Stomach (tissue), 19 donors: ENCODE data around the gene ECI1. TPM values are rescaled to one million over a fixed set of nuclear protein-coding genes. Genes with fewer than 3 reads are reported as not detected.

Source experiments
- DNase-seq, 2 donors: peaks; one replicate each; pipeline versions ENCODE4 v3.0.0 to v3.0.0-alpha.2; 2013 to 2019
- H3K27ac ChIP-seq, 5 donors: fragments of 200-600 bp in 4 of 5; sonication (generic) in 4 of 5; one replicate each; pipeline ENCODE4 v1.5.1; 2013 to 2019; ENCODE audit warnings: mild to moderate bottlenecking in 1 of 5, moderate library complexity in 1 of 5
- H3K27me3 ChIP-seq, 3 donors: fragments of 200-600 bp; sonication (generic); one replicate each; pipeline ENCODE4 v1.5.1; 2017 to 2019; ENCODE audit warnings: mixed run types in 1 of 3
- H3K36me3 ChIP-seq, 4 donors: fragments of 200-600 bp; sonication (generic); 1 replicate in 3 of 4; 2 replicates in 1 of 4; pipeline ENCODE4 v1.5.1; 2016 to 2019
- H3K4me1 ChIP-seq, 4 donors: fragments of 200-600 bp; sonication (generic); one replicate each; pipeline ENCODE4 v1.5.1; 2016 to 2019
- H3K4me3 ChIP-seq, 4 donors: fragments of 200-600 bp; sonication (generic) in 3 of 4; one replicate each; pipeline ENCODE4 v1.5.1; 2016 to 2019; ENCODE audit warnings: mild to moderate bottlenecking in 1 of 4
- H3K9me3 ChIP-seq, 4 donors: fragments of 200-600 bp; sonication (generic); one replicate each; pipeline ENCODE4 v1.5.1; 2016 to 2019
- EP300 ChIP-seq: sonication (generic); formaldehyde crosslinking; IDR thresholded peaks from one replicate; pipeline ENCODE4 v1.6.1; 2017; ENCODE audit warnings: antibody characterized with exemption
- POLR2A ChIP-seq, 4 donors: fragments of 450-650 bp; IDR thresholded peaks; one replicate each; pipeline ENCODE4 v1.6.1; 2016; ENCODE audit warnings: antibody characterized with exemption in 4 of 4, control low read depth in 2 of 4, mild to moderate bottlenecking in 1 of 4, moderate library complexity in 1 of 4
- POLR2AphosphoS5 ChIP-seq, 3 donors: sonication (generic); formaldehyde crosslinking; IDR thresholded peaks; one replicate each; pipeline ENCODE4 v1.6.1; 2016; ENCODE audit warnings: antibody characterized with exemption in 3 of 3
- WGBS, 5 donors: extraction: QIAGEN DNeasy Blood & Tissue Kit in 3 of 5; methylation state at CpG; one replicate each; pipeline versions ENCODE4 v1.1.5 to v1.1.7; 2013 to 2018; 5-methylcytosine and 5-hydroxymethylcytosine counted together
- intact Hi-C: fragments of 100-400 bp; cut with DNase I; formaldehyde crosslinking; loops from one replicate; pipeline ENCODE4 v1.15.1; 2023; ENCODE audit warnings: low total_unique reads
- long read RNA-seq, 10 donors: transcript quantifications; one replicate each; lab custom pipeline, GENCODE V29; 2026
- polyA plus RNA-seq, 3 donors: library from polyadenylated mRNA; stranded (reverse); fragments of 200-250 nt; gene quantifications; one replicate each; pipeline ENCODE4 v1.2.3, GENCODE V29; 2013
- total RNA-seq, 5 donors: library from RNA; depleted of rRNA; stranded (reverse); fragments of >200 nt; gene quantifications; one replicate each; pipeline versions ENCODE4 v1.1.0 to v1.2.3, GENCODE V29; 2014 to 2016
- TF ChIP-seq, protein P1 (sequence below), 7 experiments: fragments of 450-650 bp in 4 of 7; fragments of 200-600 bp in 3 of 7; sonication (generic) in 3 of 7; IDR thresholded peaks; one replicate each; pipeline ENCODE4 v1.5.1; 2016 to 2019; ENCODE audit warnings: antibody characterized with exemption in 7 of 7, control low read depth in 2 of 7, mild to moderate bottlenecking in 1 of 7
- donor health status: healthy with polysubstance abuse.
- donor health status: Bipolar disorder and iron deficiency.
- donor health status: healthy.

Gene ECI1, protein sequence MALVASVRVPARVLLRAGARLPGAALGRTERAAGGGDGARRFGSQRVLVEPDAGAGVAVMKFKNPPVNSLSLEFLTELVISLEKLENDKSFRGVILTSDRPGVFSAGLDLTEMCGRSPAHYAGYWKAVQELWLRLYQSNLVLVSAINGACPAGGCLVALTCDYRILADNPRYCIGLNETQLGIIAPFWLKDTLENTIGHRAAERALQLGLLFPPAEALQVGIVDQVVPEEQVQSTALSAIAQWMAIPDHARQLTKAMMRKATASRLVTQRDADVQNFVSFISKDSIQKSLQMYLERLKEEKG
- total RNA-seq (100 to 1,000 TPM in 3 of 5 donors, 10 to 100 TPM in 2; 20.4 to 234 (median 113) TPM), polyA plus RNA-seq (100 to 1,000 TPM in 2 of 3 donors, 10 to 100 TPM in 1; 84.3 to 109 (median 106) TPM)
- long read RNA-seq, donor 1, transcript ECI1-206 (6 exons, 961 nt) = minor isoform, 5 of 22 reads
- long read RNA-seq, donor 1, transcript ECI1-201 (7 exons, 1,541 nt) = major isoform, 16 of 22 reads
- long read RNA-seq, donor 1, partial matches to known transcripts = 0 of 22 reads
- long read RNA-seq, donor 1, other reads (novel, unspliced or antisense) = 0 of 22 reads
- long read RNA-seq, donor 2, transcript ECI1-201 (7 exons, 1,541 nt) = major isoform, 22 of 27 reads
- long read RNA-seq, donor 2, transcript ECI1-206 (6 exons, 961 nt) = minor isoform, 5 of 27 reads
- long read RNA-seq, donor 2, partial matches to known transcripts = 0 of 27 reads
- long read RNA-seq, donor 2, other reads (novel, unspliced or antisense) = 0 of 27 reads
- long read RNA-seq, donor 3, transcript ECI1-201 (7 exons, 1,541 nt) = major isoform, 14 of 18 reads
- long read RNA-seq, donor 3, partial matches to known transcripts = 0 of 18 reads
- long read RNA-seq, donor 3, other reads (novel, unspliced or antisense) = 0 of 18 reads
- long read RNA-seq, donor 4, partial matches to known transcripts = 0 of 3 reads
- long read RNA-seq, donor 4, other reads (novel, unspliced or antisense) = 0 of 3 reads
- long read RNA-seq, donor 5, transcript ECI1-206 (6 exons, 961 nt) = minor isoform, 6 of 34 reads
- long read RNA-seq, donor 5, transcript ECI1-201 (7 exons, 1,541 nt) = major isoform, 21 of 34 reads
- long read RNA-seq, donor 5, partial matches to known transcripts = 6 of 34 reads
- long read RNA-seq, donor 5, other reads (novel, unspliced or antisense) = 0 of 34 reads
- long read RNA-seq, donor 6, transcript ECI1-206 (6 exons, 961 nt) = minor isoform, 12 of 87 reads
- long read RNA-seq, donor 6, transcript ECI1-201 (7 exons, 1,541 nt) = major isoform, 65 of 87 reads
- long read RNA-seq, donor 6, partial matches to known transcripts = 5 of 87 reads
- long read RNA-seq, donor 6, other reads (novel, unspliced or antisense) = 0 of 87 reads
- long read RNA-seq, donor 7, transcript ECI1-201 (7 exons, 1,541 nt) = major isoform, 17 of 43 reads
- long read RNA-seq, donor 7, transcript ECI1-206 (6 exons, 961 nt) = minor isoform, 9 of 43 reads
- long read RNA-seq, donor 7, partial matches to known transcripts = 15 of 43 reads
- long read RNA-seq, donor 7, other reads (novel, unspliced or antisense) = 0 of 43 reads
- long read RNA-seq, donor 8, transcript ECI1-206 (6 exons, 961 nt) = minor isoform, 9 of 41 reads
- long read RNA-seq, donor 8, transcript ECI1-201 (7 exons, 1,541 nt) = major isoform, 30 of 41 reads
- long read RNA-seq, donor 8, partial matches to known transcripts = 0 of 41 reads
- long read RNA-seq, donor 8, other reads (novel, unspliced or antisense) = 0 of 41 reads
- long read RNA-seq, donor 9, transcript ECI1-201 (7 exons, 1,541 nt) = major isoform, 13 of 33 reads
- long read RNA-seq, donor 9, transcript ECI1-206 (6 exons, 961 nt) = minor isoform, 12 of 33 reads
- long read RNA-seq, donor 9, partial matches to known transcripts = 6 of 33 reads
- long read RNA-seq, donor 9, other reads (novel, unspliced or antisense) = 0 of 33 reads
- long read RNA-seq, donor 10, transcript ECI1-201 (7 exons, 1,541 nt) = major isoform, 9 of 11 reads
- long read RNA-seq, donor 10, partial matches to known transcripts = 0 of 11 reads
- long read RNA-seq, donor 10, other reads (novel, unspliced or antisense) = 0 of 11 reads

DNA sequence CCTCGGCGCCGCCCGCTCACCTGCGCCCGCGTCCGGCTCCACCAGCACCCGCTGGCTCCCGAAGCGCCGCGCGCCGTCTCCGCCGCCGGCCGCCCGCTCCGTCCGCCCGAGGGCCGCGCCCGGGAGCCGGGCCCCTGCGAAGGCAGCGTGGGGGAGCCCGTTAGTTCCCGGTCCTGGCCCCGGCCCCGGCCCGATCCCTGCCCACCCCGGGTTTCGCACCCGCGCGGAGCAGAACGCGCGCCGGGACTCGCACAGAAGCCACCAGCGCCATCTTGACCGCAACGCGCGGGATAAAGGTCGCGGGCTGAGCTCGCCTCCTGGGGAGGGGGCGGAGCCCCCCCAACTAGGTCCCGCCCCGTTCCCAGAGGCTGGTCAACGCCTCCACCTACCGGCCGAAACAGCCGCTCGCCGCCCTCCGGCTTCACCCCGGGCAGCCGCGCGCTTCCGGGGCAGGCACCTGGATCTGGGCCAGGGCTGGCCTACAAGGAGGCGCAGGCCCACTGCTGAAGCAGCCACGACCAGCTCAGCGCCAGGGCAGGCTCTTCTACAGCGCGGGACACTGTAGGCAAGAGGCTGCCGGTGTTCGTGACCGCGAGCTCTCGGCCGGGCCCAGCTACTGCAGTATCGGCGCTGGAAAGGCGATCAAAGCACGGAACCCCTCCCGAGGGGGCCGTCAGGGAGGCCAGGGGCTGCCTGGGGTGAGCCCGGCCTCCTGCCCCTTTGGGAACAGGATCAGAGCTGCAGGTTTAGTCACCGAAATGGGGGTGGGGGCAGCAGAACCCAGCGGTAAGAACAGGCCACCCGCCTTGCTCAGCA lies at the start of gene ECI1:
ECI1 (minus strand) TSS at position 292 of the 816 bp plus-strand sequence; CDS start at position 271, 21 bp downstream.
- Histone ChIP-seq H3K4me3 (peak within 1 kb of the TSS; percentile 67 to 75 (median 71)), H3K36me3 (peaks cover 42 to 53% (median 49%) of the 10 kb centered on the region in 4 donors), H3K4me1 (peaks cover 15 to 36% (median 29%) of the 10 kb centered on the region in 4 donors), H3K27ac (peak within 1 kb of the TSS; percentile 88 to 99 (median 93)), H3K27me3 (no peaks in the 10 kb centered on the region), H3K9me3 (no peaks in the 10 kb centered on the region)
- 1 to 4% (median 1%) methylated on average over 18 to 88 of the region's 88 CpGs for WGBS, 5 donors
- peak; percentile 98 for DNase-seq
- intact Hi-C loops = loop anchor here (10.0 kb wide), 1 partner anchor 47 kb away; the partner anchor contains the start of gene MLST8
- TF ChIP-seq EP300 (no peak), POLR2A (IDR thresholded peaks at IDR 0.05) (peak in 1 of 4 donors; percentile 36), POLR2AphosphoS5 (IDR thresholded peaks at IDR 0.05) (peak; percentile 79 to 95 (median 87))
- TF ChIP-seq, protein P1, sequence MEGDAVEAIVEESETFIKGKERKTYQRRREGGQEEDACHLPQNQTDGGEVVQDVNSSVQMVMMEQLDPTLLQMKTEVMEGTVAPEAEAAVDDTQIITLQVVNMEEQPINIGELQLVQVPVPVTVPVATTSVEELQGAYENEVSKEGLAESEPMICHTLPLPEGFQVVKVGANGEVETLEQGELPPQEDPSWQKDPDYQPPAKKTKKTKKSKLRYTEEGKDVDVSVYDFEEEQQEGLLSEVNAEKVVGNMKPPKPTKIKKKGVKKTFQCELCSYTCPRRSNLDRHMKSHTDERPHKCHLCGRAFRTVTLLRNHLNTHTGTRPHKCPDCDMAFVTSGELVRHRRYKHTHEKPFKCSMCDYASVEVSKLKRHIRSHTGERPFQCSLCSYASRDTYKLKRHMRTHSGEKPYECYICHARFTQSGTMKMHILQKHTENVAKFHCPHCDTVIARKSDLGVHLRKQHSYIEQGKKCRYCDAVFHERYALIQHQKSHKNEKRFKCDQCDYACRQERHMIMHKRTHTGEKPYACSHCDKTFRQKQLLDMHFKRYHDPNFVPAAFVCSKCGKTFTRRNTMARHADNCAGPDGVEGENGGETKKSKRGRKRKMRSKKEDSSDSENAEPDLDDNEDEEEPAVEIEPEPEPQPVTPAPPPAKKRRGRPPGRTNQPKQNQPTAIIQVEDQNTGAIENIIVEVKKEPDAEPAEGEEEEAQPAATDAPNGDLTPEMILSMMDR (IDR thresholded peaks at IDR 0.05) = peak in 6 of 7 experiments; percentile 10 to 83 (median 70)

DNA sequence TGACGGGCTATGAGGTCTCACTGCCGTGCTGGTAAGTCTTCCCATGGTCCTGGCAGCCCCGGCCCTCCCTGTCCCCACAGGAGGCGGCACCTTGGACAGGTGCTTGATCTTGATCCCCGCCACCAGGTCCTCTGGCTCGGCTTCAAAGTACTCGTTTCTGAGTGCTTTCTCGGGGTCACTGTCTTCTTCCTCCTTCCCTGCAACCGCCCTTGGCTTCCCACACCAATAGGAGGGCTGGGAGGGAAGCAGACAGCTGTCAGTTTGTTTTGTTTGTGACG lies 48.5 kb upstream of the ECI1 start:
- H3K36me3 ChIP-seq = peaks cover 0 to 57% (median 29%) of the 10 kb centered on the region in 4 donors
- TF ChIP-seq POLR2A (IDR thresholded peaks at IDR 0.05) = no peak
- TF ChIP-seq EP300 = no peak
- no peak for TF ChIP-seq POLR2AphosphoS5 (IDR thresholded peaks at IDR 0.05)
- TF ChIP-seq, protein P1 (IDR thresholded peaks at IDR 0.05) = no peak
- no peaks in the 10 kb centered on the region for H3K27me3 ChIP-seq
- H3K9me3 ChIP-seq = no peaks in the 10 kb centered on the region
- no peak for DNase-seq
- H3K4me1 ChIP-seq = no peaks in the 10 kb centered on the region
- no peak overlapping the region for H3K27ac ChIP-seq
- intact Hi-C loops = no loop called here
- H3K4me3 ChIP-seq = no peak overlapping the region
- 51 to 80% (median 70%) methylated on average over 9 to 10 of the region's 10 CpGs for WGBS, 5 donors
